ENCODE data around the gene FAM170B. TPM values are rescaled to one million over a fixed set of nuclear protein-coding genes. Genes with fewer than 3 reads are reported as not detected.

FAM170B gene
- total RNA-seq, 1 experiment from 2014 or later: not detected

DNA sequence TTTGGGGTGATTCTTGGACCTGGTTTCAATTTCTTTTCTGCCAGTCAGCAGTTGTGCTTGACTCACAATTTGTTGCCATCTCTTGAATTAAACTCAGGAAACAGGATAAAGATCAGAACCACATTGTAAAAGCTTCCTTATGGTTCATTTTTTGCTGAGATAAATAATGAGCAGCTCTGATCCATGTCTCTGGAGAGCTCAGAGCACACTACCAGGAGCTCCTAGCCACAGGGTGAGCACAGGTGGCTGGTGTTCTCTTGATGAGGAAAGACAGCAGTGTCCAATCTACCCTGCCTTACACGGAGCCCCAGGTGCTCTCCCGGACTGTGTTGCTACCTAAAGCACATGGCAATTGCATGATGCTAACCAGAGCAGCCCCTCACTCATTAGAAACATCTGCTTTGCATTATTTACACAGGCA lies 17.2 kb upstream of the FAM170B start:
- no peaks in the 10 kb centered on the region for H3K9me3 ChIP-seq (ENCODE audit: low read length)
- H3K9ac ChIP-seq (ENCODE audit: low read length): no peak overlapping the region
- DNase-seq (no peak), ATAC-seq (no peak)
- no peaks in the 10 kb centered on the region for H3F3A ChIP-seq (ENCODE audit: low read length, unreplicated experiment)
- no peaks in the 10 kb centered on the region for H3K4me1 ChIP-seq (ENCODE audit: insufficient read depth, low read length)
- no peak overlapping the region for H3K4me3 ChIP-seq (ENCODE audit: low read length)
- ChIA-PET POLR2A (ENCODE audit: unreplicated experiment) (no interaction called here), CTCF (no interaction called here)
- no peaks in the 10 kb centered on the region for H3K79me2 ChIP-seq (ENCODE audit: low read length)
- H3K4me2 ChIP-seq (ENCODE audit: low read length): no peak overlapping the region
- no peaks in the 10 kb centered on the region for H4K20me1 ChIP-seq (ENCODE audit: low read length)
- H3K27ac ChIP-seq (ENCODE audit: low read length): no peak overlapping the region
- BruUV-seq (replicated peaks): no TSS peak
- H3K27me3 ChIP-seq (ENCODE audit: low read length): peaks cover 69% of the 10 kb centered on the region
- intact Hi-C loops (cut with micrococcal nuclease): no loop called here
- H3K9me2 ChIP-seq (replicated peaks; ENCODE audit: low read length): no peaks in the 10 kb centered on the region
- H3K36me3 ChIP-seq (ENCODE audit: low read depth, low read length): no peaks in the 10 kb centered on the region
- no peak overlapping the region for H2AFZ ChIP-seq (ENCODE audit: low read length)
- TF ChIP-seq, protein P1, sequence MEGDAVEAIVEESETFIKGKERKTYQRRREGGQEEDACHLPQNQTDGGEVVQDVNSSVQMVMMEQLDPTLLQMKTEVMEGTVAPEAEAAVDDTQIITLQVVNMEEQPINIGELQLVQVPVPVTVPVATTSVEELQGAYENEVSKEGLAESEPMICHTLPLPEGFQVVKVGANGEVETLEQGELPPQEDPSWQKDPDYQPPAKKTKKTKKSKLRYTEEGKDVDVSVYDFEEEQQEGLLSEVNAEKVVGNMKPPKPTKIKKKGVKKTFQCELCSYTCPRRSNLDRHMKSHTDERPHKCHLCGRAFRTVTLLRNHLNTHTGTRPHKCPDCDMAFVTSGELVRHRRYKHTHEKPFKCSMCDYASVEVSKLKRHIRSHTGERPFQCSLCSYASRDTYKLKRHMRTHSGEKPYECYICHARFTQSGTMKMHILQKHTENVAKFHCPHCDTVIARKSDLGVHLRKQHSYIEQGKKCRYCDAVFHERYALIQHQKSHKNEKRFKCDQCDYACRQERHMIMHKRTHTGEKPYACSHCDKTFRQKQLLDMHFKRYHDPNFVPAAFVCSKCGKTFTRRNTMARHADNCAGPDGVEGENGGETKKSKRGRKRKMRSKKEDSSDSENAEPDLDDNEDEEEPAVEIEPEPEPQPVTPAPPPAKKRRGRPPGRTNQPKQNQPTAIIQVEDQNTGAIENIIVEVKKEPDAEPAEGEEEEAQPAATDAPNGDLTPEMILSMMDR (conservative IDR thresholded peaks at IDR 0.05; ENCODE audit: low read depth, low read length): no peak
- no peak for TF ChIP-seq EZH2phosphoT487 (IDR thresholded peaks at IDR 0.05; ENCODE audit: borderline replicate concordance, low read length)
- no peak for TF ChIP-seq EZH2 (IDR thresholded peaks at IDR 0.05; ENCODE audit: low read length, unreplicated experiment)

DNA sequence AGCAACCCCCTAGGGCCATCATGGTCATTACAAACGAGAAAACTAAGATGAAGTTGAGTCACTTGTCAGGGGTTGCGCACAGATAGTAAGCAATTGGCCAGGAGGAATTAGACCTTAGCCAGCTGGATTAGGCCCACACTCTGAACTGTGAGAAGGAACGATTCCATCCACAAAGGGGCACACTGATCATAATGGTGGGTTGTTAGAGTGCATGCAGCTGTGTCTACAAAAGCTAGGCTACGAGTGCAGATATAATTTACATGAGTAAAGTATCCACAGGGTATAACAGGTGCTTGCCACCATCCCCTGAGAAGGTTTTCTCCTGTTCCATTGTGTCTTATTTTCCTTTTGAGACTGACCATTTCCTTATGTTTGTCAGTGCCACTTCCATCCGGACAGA lies 16.6 kb upstream of the FAM170B start:
- Histone ChIP-seq H4K20me1 (ENCODE audit: low read length) (no peaks in the 10 kb centered on the region), H3K9me2 (replicated peaks; ENCODE audit: low read length) (no peaks in the 10 kb centered on the region), H3K4me3 (ENCODE audit: low read length) (no peak overlapping the region), H3K79me2 (ENCODE audit: low read length) (no peaks in the 10 kb centered on the region), H3K36me3 (ENCODE audit: low read depth, low read length) (no peaks in the 10 kb centered on the region), H2AFZ (ENCODE audit: low read length) (no peak overlapping the region), H3F3A (ENCODE audit: low read length, unreplicated experiment) (no peaks in the 10 kb centered on the region), H3K27ac (ENCODE audit: low read length) (no peak overlapping the region), H3K4me2 (ENCODE audit: low read length) (no peak overlapping the region), H3K9ac (ENCODE audit: low read length) (no peak overlapping the region), H3K9me3 (ENCODE audit: low read length) (no peaks in the 10 kb centered on the region), H3K27me3 (ENCODE audit: low read length) (peaks cover 69% of the 10 kb centered on the region), H3K4me1 (ENCODE audit: insufficient read depth, low read length) (no peaks in the 10 kb centered on the region)
- BruUV-seq (replicated peaks): no TSS peak
- TF ChIP-seq, protein P1 (conservative IDR thresholded peaks at IDR 0.05; ENCODE audit: low read depth, low read length): no peak
- CTCF ChIA-PET: no interaction called here
- DNase-seq (peak; percentile 21), ATAC-seq (no peak)
- POLR2A ChIA-PET (ENCODE audit: unreplicated experiment): no interaction called here
- intact Hi-C loops (cut with micrococcal nuclease): no loop called here

DNA sequence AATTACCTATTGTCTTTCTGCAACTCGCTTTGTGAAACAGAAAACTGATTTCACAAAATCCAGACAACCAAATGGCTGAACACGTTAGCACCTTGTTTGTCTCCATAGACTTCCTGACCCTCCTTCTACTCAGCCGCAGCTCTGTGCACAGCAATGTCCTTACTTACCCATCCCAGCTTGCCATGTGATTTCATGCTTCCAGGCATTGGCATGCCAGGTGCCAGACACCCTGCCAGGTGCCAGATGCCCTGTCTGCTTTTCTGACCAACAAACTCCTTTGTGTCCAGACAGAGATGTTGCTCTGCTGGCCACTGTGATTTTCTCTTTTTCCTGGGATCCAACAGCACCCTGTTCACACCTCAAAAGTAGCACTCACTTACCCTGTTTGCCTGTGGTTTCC lies 16.1 kb upstream of the FAM170B start:
- Histone ChIP-seq H3K9me2 (replicated peaks; ENCODE audit: low read length) (no peaks in the 10 kb centered on the region), H3K9me3 (ENCODE audit: low read length) (no peaks in the 10 kb centered on the region), H3K27me3 (ENCODE audit: low read length) (peaks cover 69% of the 10 kb centered on the region), H3K4me2 (ENCODE audit: low read length) (no peak overlapping the region), H4K20me1 (ENCODE audit: low read length) (no peaks in the 10 kb centered on the region), H3K9ac (ENCODE audit: low read length) (no peak overlapping the region), H3F3A (ENCODE audit: low read length, unreplicated experiment) (no peaks in the 10 kb centered on the region), H3K36me3 (ENCODE audit: low read depth, low read length) (no peaks in the 10 kb centered on the region), H3K4me3 (ENCODE audit: low read length) (no peak overlapping the region), H3K4me1 (ENCODE audit: insufficient read depth, low read length) (no peaks in the 10 kb centered on the region), H2AFZ (ENCODE audit: low read length) (no peak overlapping the region), H3K79me2 (ENCODE audit: low read length) (no peaks in the 10 kb centered on the region), H3K27ac (ENCODE audit: low read length) (no peak overlapping the region)
- TF ChIP-seq, protein P1 (conservative IDR thresholded peaks at IDR 0.05; ENCODE audit: low read depth, low read length): no peak
- TF ChIP-seq EZH2 (IDR thresholded peaks at IDR 0.05; ENCODE audit: low read length, unreplicated experiment) (no peak), EZH2phosphoT487 (IDR thresholded peaks at IDR 0.05; ENCODE audit: borderline replicate concordance, low read length) (no peak)
- no peak for ATAC-seq
- BruUV-seq (replicated peaks): no TSS peak
- ChIA-PET CTCF (no interaction called here), POLR2A (ENCODE audit: unreplicated experiment) (no interaction called here)
- no peak for DNase-seq
- intact Hi-C loops (cut with micrococcal nuclease): no loop called here

Data from PC-3 (cell line).